GM10847 (cell line): ENCODE data around the gene SSBP3.

Experiments
- POLR2A ChIP-seq: IDR thresholded peaks from 2 replicates; pipeline ENCODE4 v1.6.1; 2011; ENCODE audit not compliant: insufficient read length; ENCODE audit errors: extremely low read depth

SSBP3 gene

DNA sequence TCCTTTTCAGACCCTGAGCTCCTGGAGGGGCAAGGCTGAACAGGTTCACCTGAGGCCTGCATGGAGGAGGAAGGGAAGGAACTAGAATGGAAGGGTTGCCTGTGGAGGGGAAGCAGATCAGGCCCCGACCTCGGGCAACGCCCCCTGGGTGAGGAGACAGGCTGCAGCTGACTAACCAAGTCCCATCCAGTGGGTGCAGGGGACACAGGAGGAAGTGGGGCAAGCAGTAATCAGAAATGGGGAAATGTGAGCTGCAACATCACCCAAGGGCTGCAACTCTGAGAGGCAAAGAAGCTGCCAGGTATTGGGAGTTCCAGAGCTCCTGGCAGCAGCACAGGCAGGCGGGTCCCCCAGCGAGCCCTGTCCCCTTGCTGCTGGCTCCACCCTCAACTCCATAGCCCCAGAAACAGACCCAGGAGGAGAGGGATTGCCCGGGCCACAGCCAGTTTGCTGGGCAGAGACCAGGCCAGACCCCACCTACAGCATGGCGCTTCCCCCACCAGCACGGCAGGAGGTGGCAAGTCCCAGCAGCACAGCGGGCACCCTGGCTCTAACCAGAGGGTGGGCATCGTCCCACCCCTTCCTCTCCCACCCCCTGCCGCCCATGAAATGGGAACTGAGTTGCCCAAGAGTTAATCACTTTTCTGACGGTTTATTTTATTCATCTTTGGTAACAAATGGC lies 167.7 kb downstream of the SSBP3 start:
- no peak for TF ChIP-seq POLR2A

DNA sequence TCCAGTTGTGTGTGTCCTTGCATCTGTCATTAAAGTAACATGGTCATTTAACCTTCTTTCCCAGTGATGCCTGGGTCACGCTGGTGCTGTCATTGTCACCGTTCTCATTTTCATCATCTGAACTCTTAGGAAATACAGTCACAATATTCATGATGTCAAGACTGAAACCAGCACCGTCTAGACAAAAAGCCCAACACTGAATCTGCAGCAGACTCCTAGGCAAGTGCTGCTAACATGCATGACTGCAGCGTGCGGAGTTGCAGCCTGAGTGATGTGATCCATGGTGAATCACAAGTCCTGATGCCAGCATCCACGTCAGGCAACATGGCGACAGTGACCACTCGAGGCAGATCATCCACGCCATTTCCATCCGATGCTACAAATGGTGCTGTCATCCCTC lies 168.6 kb downstream of the SSBP3 start:
- no peak for TF ChIP-seq POLR2A

DNA sequence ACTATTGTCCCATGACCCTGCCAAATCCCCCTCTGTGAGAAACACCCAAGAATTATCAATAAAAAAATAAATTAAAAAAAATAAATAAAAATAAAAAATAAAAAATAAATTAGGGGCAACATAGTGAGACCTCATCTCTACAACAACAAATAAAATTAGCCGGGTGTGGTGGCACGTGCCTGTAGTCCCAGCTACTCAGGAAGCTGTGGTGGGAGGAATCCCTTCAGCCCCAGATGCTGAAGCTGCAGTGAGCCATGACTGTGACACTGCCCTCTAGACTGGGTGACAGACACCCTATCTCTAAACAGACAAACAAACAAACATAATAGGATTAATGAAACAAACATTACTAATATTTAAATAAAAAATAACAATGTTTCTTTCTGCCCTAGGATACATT lies 171.9 kb downstream of the SSBP3 start:
- TF ChIP-seq POLR2A = no peak

DNA sequence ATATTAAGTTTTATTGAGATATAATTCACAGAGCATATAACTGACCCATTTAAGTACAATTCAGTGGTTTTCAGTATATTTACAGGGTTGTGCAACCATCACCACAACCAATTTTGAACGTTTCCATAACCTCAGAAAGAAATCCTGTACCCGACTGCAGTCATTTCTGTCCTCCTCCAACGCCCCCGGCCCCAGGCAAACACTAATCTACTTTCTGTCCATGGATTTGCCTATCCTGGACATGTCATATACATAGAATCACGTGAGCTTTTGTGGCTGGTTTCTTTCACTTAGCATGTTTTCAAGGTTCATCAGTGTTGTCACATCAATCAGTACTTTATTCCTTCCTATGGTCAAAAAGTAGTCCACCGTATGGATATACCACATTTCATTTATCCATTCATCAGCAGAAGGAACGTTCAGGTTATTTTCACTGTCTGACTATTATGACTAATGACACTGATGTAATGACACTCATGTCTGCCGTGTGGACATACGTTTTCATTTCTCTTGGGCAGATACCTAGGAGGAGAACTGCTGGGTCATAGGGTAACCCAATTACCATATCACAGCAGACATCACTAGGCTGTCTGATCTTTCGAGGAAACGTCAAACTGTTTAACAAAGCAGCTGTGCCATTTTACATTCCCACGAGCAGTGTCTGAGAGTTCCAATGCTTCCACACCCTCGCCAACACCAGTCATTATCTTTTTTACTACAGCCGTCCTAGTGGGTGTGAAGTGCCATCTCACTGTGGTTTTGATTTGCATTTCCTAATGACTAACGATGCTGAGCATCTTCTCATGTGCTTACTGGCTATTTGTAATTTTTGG lies 175.5 kb downstream of the SSBP3 start:
- no peak for TF ChIP-seq POLR2A

DNA sequence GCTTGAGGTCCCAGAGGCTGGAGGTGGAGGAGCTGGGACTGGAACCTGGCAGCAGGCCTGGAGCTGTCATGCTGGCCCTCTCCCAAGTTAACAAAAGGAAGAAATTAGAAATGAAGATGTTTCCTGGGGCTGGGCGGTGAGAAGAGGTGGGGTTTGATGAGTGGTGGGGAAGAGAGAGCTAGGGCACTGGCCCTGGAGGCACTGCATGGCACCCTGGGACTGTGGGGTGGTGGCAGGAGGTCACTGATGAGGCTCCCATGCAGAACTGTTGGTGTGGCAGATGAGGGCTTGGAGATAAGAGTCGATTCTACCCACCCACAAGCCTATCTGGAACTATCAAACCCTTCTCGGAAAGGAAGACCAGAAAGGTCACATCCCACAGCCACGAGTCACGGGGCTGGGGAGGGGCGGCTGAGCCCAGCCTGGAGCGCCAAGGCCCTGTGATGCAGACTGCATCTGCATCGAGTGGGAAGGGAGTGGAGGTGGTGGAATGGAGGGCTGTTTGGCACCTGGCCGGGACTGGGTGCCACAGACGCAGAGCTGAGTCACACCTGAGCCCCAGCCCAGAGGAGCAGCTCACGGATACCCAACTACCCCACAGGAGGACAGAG lies 176.8 kb downstream of the SSBP3 start:
- TF ChIP-seq POLR2A = no peak

- TF ChIP-seq POLR2A = no peak
Measured at GRCh38 chr1:54228638-54229079, 177.5 kb downstream of the SSBP3 start.

- TF ChIP-seq POLR2A = no peak
Measured at GRCh38 chr1:54227891-54228310, 178.3 kb downstream of the SSBP3 start.

- no peak for TF ChIP-seq POLR2A
Measured at GRCh38 chr1:54227091-54227602, 179.0 kb downstream of the SSBP3 start.

DNA sequence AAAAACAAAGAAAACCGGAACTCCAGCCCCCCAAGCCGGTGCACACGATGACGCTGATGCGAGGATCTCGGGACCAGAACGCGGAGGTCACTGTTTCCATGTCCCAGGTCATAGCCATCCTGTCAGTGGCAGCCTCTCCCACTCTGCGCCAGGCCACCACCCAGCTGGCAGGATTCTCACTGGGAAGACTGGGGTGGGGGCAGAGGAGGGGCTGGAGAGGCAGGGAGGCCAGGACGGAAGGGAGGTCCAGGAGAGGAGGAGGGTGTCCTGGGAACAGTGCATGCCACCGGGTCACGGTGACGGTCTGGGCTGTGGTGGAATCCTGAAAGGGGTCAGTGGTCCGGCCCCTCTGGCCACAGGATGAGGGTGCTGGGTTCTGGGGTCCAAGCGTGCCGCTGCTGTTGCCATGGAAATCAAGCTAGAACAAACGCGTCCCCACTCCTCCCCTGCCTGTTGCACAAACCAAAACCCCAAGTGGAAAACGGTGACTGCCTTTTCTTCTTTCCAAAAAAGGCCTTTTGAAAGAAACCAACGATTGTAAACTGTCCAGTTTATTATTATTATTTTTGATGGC lies 180.1 kb downstream of the SSBP3 start:
- TF ChIP-seq POLR2A = no peak

- TF ChIP-seq POLR2A = no peak
Measured at GRCh38 chr1:54225378-54225777, 180.8 kb downstream of the SSBP3 start.

DNA sequence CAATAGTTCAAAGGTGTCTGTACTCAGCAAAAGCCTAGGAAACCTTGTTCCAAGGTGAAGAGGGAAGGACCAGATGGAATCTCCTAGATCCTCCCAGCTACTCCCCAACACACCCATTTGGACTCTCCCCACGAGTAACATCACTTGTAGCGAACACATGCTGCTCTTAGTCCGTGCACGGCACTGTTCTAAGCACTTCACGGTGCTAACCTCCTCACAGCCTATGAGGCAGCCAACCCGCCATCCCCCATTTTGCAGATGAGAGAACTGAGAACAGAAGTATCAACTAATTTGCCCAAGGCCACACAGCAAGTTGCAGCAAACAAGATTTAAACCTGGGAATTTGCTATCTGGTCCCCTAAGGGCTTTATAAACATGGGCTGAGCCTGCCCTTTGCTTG lies 182.0 kb downstream of the SSBP3 start:
- no peak for TF ChIP-seq POLR2A

DNA sequence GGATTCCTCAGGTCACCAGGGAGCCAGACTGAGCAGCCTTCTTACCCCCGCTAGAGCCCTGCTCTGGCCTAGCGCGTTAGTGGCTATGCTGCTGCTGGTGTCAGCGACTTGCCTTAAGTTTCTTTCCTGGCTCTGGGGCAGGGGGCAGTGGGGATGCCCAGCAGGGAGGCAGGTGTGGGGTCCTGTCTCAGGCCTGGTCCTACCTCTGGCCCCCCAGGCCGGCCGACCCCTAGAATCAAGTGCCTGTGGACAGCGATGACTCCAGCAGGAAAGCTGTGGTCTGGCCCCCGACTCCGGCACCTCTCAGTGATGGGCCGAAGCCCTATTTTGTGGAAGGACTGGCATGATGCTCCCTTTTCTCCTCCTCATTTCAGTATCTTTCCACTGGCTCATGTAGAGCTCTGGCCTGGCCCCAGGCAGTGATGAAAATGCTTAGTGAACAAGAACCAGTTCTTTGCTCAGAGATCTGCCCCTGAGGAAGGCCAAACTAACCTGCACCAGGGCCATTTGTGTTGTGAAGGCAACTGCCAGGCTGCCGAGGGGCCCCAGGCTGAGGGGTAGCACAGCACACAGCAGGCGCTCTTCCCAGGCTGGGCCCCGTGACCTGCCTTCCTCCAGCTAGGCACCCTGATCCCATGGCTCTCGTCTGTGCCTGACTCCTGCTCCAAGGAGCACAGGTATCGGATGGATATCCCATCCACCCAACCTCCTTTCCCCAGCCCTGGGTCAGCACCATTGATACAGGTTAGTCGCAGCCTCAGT lies 182.6 kb downstream of the SSBP3 start:
- no peak for TF ChIP-seq POLR2A

- no peak for TF ChIP-seq POLR2A
Measured at GRCh38 chr1:54222711-54223110, 183.5 kb downstream of the SSBP3 start.

DNA sequence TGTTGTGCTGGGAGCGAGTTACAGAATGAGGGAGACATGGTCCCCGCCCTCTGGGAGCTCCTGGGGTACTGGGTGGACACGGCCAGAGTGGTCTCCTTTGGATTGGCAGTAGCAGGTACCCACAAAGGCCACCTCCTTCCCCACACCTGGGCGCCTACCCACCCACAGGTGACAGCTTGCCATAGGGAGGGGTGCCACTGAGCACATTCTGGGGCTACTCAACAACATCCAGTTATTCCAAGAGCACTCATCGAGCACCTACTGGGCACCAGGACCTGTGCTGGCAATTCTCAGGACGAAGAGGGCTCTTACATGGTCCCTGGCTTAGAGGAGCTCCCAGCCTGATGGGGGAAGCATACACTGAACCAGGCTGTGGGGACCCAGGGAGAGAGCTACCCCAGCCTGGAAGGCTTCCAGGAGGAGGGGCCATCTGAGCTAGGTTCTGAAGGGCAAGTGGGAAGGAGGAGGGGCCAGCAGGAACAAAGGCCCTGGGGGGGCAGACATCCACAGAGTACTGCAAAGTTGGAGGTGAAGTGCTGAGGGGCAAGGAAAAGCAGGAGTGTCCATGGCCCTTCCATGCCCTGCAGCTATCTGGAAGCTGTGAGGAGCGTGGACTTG lies 184.2 kb downstream of the SSBP3 start:
- TF ChIP-seq POLR2A = no peak

- TF ChIP-seq POLR2A = no peak
Measured at GRCh38 chr1:54221113-54221834, 184.9 kb downstream of the SSBP3 start.
